ENCODE results near the gene SPOCK1. TPM values are rescaled to one million over a fixed set of nuclear protein-coding genes. Genes with fewer than 3 reads are reported as not detected.

The SPOCK1 gene
- total RNA-seq, 1 donor from 2014 or later: 81.2 TPM

GRCh38 chr5:137134920-137135532 lies 364.1 kb downstream of the SPOCK1 start:
- Histone ChIP-seq H3K4me3 (no peak overlapping the region), H3K27me3 (no peaks in the 10 kb centered on the region), H3K9me3 (no peaks in the 10 kb centered on the region), H3K36me3 (no peaks in the 10 kb centered on the region), H3K27ac (no peak overlapping the region), H3K4me1 (no peaks in the 10 kb centered on the region)
- TF ChIP-seq, protein P1, sequence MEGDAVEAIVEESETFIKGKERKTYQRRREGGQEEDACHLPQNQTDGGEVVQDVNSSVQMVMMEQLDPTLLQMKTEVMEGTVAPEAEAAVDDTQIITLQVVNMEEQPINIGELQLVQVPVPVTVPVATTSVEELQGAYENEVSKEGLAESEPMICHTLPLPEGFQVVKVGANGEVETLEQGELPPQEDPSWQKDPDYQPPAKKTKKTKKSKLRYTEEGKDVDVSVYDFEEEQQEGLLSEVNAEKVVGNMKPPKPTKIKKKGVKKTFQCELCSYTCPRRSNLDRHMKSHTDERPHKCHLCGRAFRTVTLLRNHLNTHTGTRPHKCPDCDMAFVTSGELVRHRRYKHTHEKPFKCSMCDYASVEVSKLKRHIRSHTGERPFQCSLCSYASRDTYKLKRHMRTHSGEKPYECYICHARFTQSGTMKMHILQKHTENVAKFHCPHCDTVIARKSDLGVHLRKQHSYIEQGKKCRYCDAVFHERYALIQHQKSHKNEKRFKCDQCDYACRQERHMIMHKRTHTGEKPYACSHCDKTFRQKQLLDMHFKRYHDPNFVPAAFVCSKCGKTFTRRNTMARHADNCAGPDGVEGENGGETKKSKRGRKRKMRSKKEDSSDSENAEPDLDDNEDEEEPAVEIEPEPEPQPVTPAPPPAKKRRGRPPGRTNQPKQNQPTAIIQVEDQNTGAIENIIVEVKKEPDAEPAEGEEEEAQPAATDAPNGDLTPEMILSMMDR (IDR thresholded peaks at IDR 0.05): no peak
- intact Hi-C loops (cut with DNase I): no loop called here
- no peak for DNase-seq (ENCODE audit: low spot score in 2 of 2)

- H3K27me3 ChIP-seq: no peaks in the 10 kb centered on the region
- no peak overlapping the region for H3K4me3 ChIP-seq
- H3K27ac ChIP-seq: no peak overlapping the region
- intact Hi-C loops (cut with DNase I): no loop called here
- H3K9me3 ChIP-seq: no peaks in the 10 kb centered on the region
- H3K36me3 ChIP-seq: no peaks in the 10 kb centered on the region
- TF ChIP-seq, protein P1 (IDR thresholded peaks at IDR 0.05): no peak
- H3K4me1 ChIP-seq: no peaks in the 10 kb centered on the region
- no peak for DNase-seq (ENCODE audit: low spot score in 2 of 2)
Measured at GRCh38 chr5:137129886-137130680, 369.0 kb downstream of the SPOCK1 start.

DNA sequence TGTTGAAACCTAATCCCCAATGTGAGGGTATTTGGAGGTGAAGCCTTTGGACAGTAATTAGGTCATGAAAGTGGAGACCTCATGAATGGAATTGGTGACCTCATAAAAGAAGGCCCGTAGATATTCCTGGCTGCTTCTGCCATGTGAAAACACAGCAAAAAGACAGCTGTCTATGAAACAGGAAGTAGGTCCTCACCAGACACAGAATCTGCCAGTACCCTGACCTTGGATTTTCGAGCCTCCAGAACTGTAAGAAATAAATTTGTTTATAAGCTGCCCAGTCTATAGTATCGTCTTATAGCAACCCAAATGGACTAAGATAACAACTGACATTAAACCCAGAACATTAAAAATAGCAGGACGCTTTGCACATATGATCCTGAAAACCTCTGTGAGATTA lies 371.1 kb downstream of the SPOCK1 start:
- Histone ChIP-seq H3K4me1 (no peaks in the 10 kb centered on the region), H3K36me3 (no peaks in the 10 kb centered on the region), H3K9me3 (no peaks in the 10 kb centered on the region), H3K27ac (no peak overlapping the region), H3K27me3 (no peaks in the 10 kb centered on the region), H3K4me3 (no peak overlapping the region)
- TF ChIP-seq, protein P1 (IDR thresholded peaks at IDR 0.05): no peak
- DNase-seq (ENCODE audit: low spot score in 2 of 2): no peak
- intact Hi-C loops (cut with DNase I): no loop called here

- Histone ChIP-seq H3K27ac (no peak overlapping the region), H3K36me3 (no peaks in the 10 kb centered on the region), H3K4me3 (no peak overlapping the region), H3K9me3 (no peaks in the 10 kb centered on the region), H3K4me1 (peaks cover 0 to 3% of the 10 kb centered on the region in 2 donors), H3K27me3 (no peaks in the 10 kb centered on the region)
- TF ChIP-seq, protein P1 (IDR thresholded peaks at IDR 0.05): no peak
- intact Hi-C loops (cut with DNase I): no loop called here
- DNase-seq (ENCODE audit: low spot score in 2 of 2): no peak
Measured at GRCh38 chr5:137126829-137127228, 372.3 kb downstream of the SPOCK1 start.

DNA sequence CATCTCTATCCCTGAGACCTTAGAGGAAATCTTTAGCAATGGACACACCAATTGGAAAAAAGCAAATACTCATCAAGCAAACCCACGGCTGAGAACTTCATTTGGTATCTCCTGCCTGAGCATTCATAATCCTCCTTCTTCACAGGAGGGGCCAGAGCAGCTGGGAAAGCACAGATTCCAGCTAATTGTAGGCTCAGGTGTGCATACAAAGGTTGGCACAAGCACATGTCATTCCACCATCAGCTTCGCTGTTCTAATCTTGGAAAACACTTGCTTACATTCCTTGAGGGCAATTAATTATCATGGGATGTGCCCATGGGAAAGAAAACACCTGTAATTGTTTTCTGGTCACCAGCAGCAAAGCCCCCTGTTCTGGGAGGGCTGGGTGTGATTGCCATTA lies 376.6 kb downstream of the SPOCK1 start:
- H3K4me1 ChIP-seq: peaks cover 0 to 3% of the 10 kb centered on the region in 2 donors
- no peaks in the 10 kb centered on the region for H3K27me3 ChIP-seq
- no peak overlapping the region for H3K4me3 ChIP-seq
- intact Hi-C loops (cut with DNase I): no loop called here
- no peaks in the 10 kb centered on the region for H3K36me3 ChIP-seq
- TF ChIP-seq, protein P1 (IDR thresholded peaks at IDR 0.05): no peak
- no peak overlapping the region for H3K27ac ChIP-seq
- no peak for DNase-seq (ENCODE audit: low spot score in 2 of 2)
- no peaks in the 10 kb centered on the region for H3K9me3 ChIP-seq

All from ascending aorta (tissue), 2 donors.